Sigmoid colon (tissue), 7 donors: ENCODE data around the gene POU2AF2. TPM values are rescaled to one million over a fixed set of nuclear protein-coding genes. Genes with fewer than 3 reads are reported as not detected.

ENCODE experiments used
- DNase-seq: peaks from one replicate; pipeline ENCODE4 v3.0.0-alpha.2; 2019
- H3K27ac ChIP-seq, 4 donors: fragments of 200-600 bp; sonication (generic); one replicate each; pipeline ENCODE4 v1.5.1; 2016 to 2019; ENCODE audit warnings: mild to moderate bottlenecking in 1 of 4
- H3K27me3 ChIP-seq, 3 donors: fragments of 200-600 bp; sonication (generic); one replicate each; pipeline ENCODE4 v1.5.1; 2019; ENCODE audit warnings: mild to moderate bottlenecking in 1 of 3
- H3K36me3 ChIP-seq, 4 donors: fragments of 200-600 bp; sonication (generic); one replicate each; pipeline ENCODE4 v1.5.1; 2016 to 2019
- H3K4me1 ChIP-seq, 4 donors: fragments of 200-600 bp; sonication (generic); one replicate each; pipeline ENCODE4 v1.5.1; 2017 to 2019
- H3K4me3 ChIP-seq, 4 donors: fragments of 200-600 bp; sonication (generic); one replicate each; pipeline ENCODE4 v1.5.1; 2017 to 2019; ENCODE audit warnings: mild to moderate bottlenecking in 2 of 4, moderate library complexity in 1 of 4
- H3K9me3 ChIP-seq, 4 donors: fragments of 200-600 bp in 3 of 4; sonication (generic) in 3 of 4; one replicate each; pipeline versions ENCODE4 v1.5.1 to v1.6.1; 2013 to 2019
- EP300 ChIP-seq, 4 donors: sonication (generic); formaldehyde crosslinking; IDR thresholded peaks; one replicate each; pipeline ENCODE4 v1.6.1; 2017; ENCODE audit warnings: antibody characterized with exemption in 4 of 4
- POLR2A ChIP-seq, 2 donors: fragments of 450-650 bp; IDR thresholded peaks; one replicate each; pipeline ENCODE4 v1.6.1; 2016; ENCODE audit warnings: antibody characterized with exemption in 2 of 2, mild to moderate bottlenecking in 2 of 2, moderate library complexity in 2 of 2
- POLR2AphosphoS5 ChIP-seq, 4 donors: sonication (generic); formaldehyde crosslinking; IDR thresholded peaks; one replicate each; pipeline ENCODE4 v1.6.1; 2017; ENCODE audit warnings: antibody characterized with exemption in 4 of 4
- WGBS, 2 donors: extraction: QIAGEN DNeasy Blood & Tissue Kit; methylation state at CpG; one replicate each; pipeline ENCODE4 v1.1.7; 2013; 5-methylcytosine and 5-hydroxymethylcytosine counted together
- intact Hi-C: fragments of 100-400 bp; cut with DNase I; formaldehyde crosslinking; loops from one replicate; pipeline ENCODE4 v1.15.1; 2023
- polyA plus RNA-seq, 3 donors: library from polyadenylated mRNA; stranded (reverse); fragments of 200-250 nt; gene quantifications; one replicate each; pipeline ENCODE4 v1.2.3, GENCODE V29; 2013
- total RNA-seq, 4 donors: library from RNA; depleted of rRNA; stranded (reverse); fragments of >200 nt; gene quantifications; one replicate each; pipeline ENCODE4 v1.1.0, GENCODE V29; 2016
- TF ChIP-seq, protein P1 (sequence below), 4 experiments: fragments of 450-650 bp in 3 of 4; fragments of 200-600 bp in 1 of 4; IDR thresholded peaks; one replicate each; pipeline ENCODE4 v1.5.1; 2016 to 2019; ENCODE audit warnings: antibody characterized with exemption in 4 of 4, mild to moderate bottlenecking in 3 of 4, moderate library complexity in 2 of 4
- donor health status: healthy with polysubstance abuse.
- donor health status: Bipolar disorder and iron deficiency.
- donor health status: healthy.

POU2AF2 gene
- total and polyA plus RNA-seq, 7 donors = 1.5 to 2.5 (median 2.4) TPM; not detected in 4

DNA sequence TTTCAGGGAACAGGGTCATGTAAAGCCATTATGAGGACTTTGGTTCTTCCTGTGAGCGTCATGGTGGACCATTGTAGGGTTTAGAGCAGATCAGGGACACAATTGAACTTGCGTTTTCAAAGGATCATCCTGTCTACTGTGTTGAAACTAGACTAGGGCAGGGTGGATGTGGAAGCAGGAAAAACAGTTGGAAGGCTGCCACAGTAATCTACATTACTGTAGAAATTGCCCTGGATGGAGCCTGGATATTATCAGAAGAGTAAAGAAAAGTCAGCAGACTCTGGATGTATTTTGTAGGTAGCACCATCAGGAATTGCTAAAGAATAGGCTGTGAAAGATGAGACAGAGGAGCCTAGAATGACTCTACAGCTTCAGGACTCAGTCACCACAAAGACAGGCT is 5.4 kb downstream of the POU2AF2 start:
- no peak overlapping the region for H3K4me3 ChIP-seq
- H3K9me3 ChIP-seq = no peaks in the 10 kb centered on the region
- H3K27me3 ChIP-seq = no peaks in the 10 kb centered on the region
- no peak for DNase-seq
- intact Hi-C loops = no loop called here
- no peak for TF ChIP-seq EP300 (IDR thresholded peaks at IDR 0.05)
- no peak for TF ChIP-seq POLR2A (IDR thresholded peaks at IDR 0.05)
- TF ChIP-seq, protein P1, sequence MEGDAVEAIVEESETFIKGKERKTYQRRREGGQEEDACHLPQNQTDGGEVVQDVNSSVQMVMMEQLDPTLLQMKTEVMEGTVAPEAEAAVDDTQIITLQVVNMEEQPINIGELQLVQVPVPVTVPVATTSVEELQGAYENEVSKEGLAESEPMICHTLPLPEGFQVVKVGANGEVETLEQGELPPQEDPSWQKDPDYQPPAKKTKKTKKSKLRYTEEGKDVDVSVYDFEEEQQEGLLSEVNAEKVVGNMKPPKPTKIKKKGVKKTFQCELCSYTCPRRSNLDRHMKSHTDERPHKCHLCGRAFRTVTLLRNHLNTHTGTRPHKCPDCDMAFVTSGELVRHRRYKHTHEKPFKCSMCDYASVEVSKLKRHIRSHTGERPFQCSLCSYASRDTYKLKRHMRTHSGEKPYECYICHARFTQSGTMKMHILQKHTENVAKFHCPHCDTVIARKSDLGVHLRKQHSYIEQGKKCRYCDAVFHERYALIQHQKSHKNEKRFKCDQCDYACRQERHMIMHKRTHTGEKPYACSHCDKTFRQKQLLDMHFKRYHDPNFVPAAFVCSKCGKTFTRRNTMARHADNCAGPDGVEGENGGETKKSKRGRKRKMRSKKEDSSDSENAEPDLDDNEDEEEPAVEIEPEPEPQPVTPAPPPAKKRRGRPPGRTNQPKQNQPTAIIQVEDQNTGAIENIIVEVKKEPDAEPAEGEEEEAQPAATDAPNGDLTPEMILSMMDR (IDR thresholded peaks at IDR 0.05) = no peak
- TF ChIP-seq POLR2AphosphoS5 (IDR thresholded peaks at IDR 0.05) = no peak
- H3K4me1 ChIP-seq = no peaks in the 10 kb centered on the region
- H3K27ac ChIP-seq = no peak overlapping the region
- WGBS, 2 donors = 29 to 68% methylated on average over 2 of the region's 2 CpGs
- H3K36me3 ChIP-seq = no peaks in the 10 kb centered on the region

DNA sequence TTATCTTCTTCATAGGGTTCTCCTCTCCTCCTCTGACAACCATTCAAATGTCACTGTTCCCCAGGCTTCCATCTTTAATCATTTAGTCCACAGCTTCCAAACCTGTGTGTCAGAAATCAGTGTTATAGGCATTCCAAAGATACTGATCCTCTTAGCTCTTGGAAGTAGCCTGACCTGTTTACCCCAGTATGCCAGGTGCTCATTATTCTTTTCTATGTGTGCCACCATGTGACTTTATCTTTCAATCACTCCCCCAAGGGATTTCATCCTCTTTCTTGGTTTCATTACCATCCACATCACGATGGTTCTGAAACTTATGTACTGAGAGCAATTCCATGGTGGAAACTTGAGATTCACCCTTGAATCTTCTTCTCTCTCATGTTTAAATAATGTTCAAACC is 7.6 kb downstream of the POU2AF2 start:
- Histone ChIP-seq H3K27me3 (no peaks in the 10 kb centered on the region), H3K9me3 (no peaks in the 10 kb centered on the region), H3K36me3 (no peaks in the 10 kb centered on the region), H3K4me3 (no peak overlapping the region), H3K4me1 (no peaks in the 10 kb centered on the region), H3K27ac (no peak overlapping the region)
- no peak for TF ChIP-seq POLR2A (IDR thresholded peaks at IDR 0.05)
- WGBS, 2 donors = 81 to 97% methylated on average over 1 of the region's 1 CpG
- no peak for DNase-seq
- intact Hi-C loops = no loop called here

DNA sequence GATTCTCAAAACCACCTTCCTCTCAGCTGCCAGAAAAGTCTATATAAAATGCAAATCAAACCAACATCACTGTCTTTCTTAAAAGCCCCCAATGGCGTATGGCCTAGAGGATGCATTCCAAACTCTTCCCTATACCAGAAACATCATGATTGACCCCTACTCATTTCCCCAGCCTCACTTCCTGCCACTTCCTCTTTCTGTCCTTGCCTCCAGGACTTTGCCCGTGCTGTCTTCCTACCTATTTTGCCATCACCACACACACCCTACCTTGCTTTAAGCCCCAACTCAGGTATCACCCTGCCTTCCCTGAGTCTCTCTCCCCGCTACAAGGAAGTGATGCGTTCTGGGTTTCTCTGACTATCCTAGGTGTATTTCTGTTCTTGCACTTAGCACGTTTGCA is 8.1 kb downstream of the POU2AF2 start:
- Histone ChIP-seq H3K27ac (no peak overlapping the region), H3K27me3 (no peaks in the 10 kb centered on the region), H3K36me3 (no peaks in the 10 kb centered on the region), H3K4me3 (no peak overlapping the region), H3K4me1 (no peaks in the 10 kb centered on the region), H3K9me3 (no peaks in the 10 kb centered on the region)
- TF ChIP-seq POLR2AphosphoS5 (IDR thresholded peaks at IDR 0.05) (no peak), POLR2A (IDR thresholded peaks at IDR 0.05) (no peak), EP300 (IDR thresholded peaks at IDR 0.05) (no peak)
- TF ChIP-seq, protein P1 (IDR thresholded peaks at IDR 0.05) = no peak
- intact Hi-C loops = no loop called here
- DNase-seq = no peak
- 84 to 90% methylated on average over 5 of the region's 5 CpGs for WGBS, 2 donors

DNA sequence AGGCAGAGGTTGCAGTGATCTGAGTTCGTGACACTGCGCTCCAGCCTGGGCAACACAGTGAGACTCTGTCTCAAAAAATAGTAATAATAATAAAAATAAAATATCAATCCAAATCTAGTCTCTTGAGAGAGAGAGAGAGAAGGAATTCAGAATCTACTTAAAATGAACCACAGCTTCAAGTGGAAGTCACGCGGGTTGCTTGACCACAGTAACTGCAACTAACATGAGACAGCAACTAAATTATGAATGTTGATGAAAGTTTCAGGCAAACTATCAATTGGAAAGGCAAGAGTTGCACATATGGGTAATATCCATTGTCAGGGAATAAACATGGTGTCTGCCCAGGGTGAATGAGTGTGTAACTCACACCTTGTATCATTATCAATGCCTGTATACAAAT is 12.5 kb downstream of the POU2AF2 start:
- no peaks in the 10 kb centered on the region for H3K27me3 ChIP-seq

DNA sequence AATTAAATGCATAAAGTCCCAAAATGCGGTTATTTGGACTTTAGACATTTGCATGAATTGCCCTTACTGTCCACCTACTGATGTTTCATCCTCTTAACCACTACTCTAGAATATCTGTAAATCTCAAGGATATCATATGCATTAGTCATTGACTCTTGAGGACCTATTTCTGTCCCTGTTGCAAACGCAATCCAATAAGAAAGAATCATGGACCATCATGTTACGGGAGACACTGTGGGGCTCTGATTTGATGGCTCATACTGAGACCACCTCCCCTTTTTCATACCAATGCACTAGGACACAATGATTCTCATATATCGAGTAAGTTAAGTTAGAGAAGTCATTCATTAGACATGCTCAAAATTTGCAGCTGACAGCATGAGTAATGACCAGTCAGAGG is 14.4 kb downstream of the POU2AF2 start:
- H3K4me1 ChIP-seq = no peaks in the 10 kb centered on the region
- intact Hi-C loops = no loop called here
- no peaks in the 10 kb centered on the region for H3K9me3 ChIP-seq
- no peaks in the 10 kb centered on the region for H3K36me3 ChIP-seq
- WGBS, 2 donors = 94 to 96% methylated on average over 4 of the region's 4 CpGs
- no peak overlapping the region for H3K4me3 ChIP-seq
- no peak for DNase-seq
- H3K27me3 ChIP-seq = no peaks in the 10 kb centered on the region
- no peak overlapping the region for H3K27ac ChIP-seq
- TF ChIP-seq POLR2AphosphoS5 (IDR thresholded peaks at IDR 0.05) (no peak), EP300 (IDR thresholded peaks at IDR 0.05) (no peak), POLR2A (IDR thresholded peaks at IDR 0.05) (no peak)
- TF ChIP-seq, protein P1 (IDR thresholded peaks at IDR 0.05) = no peak

More for the DNA sequence above, 12.5 kb downstream of the POU2AF2 start:
- intact Hi-C loops = no loop called here
- Histone ChIP-seq H3K27ac (no peak overlapping the region), H3K4me1 (no peaks in the 10 kb centered on the region), H3K9me3 (no peaks in the 10 kb centered on the region), H3K36me3 (no peaks in the 10 kb centered on the region), H3K4me3 (no peak overlapping the region)
- 79 to 93% methylated on average over 4 of the region's 4 CpGs for WGBS, 2 donors
- TF ChIP-seq, protein P1 (IDR thresholded peaks at IDR 0.05) = no peak
- no peak for TF ChIP-seq EP300 (IDR thresholded peaks at IDR 0.05)
- TF ChIP-seq POLR2A (IDR thresholded peaks at IDR 0.05) = no peak
- no peak for TF ChIP-seq POLR2AphosphoS5 (IDR thresholded peaks at IDR 0.05)
- DNase-seq = no peak
